LNCaP clone FGC (cell line): ENCODE data around the gene SERPINA6.

Experiments
- DNase-seq: peaks from one replicate; pipeline ENCODE4 v3.0.0-alpha.2; 2011; ENCODE audit warnings: low read depth
- H3K4me3 ChIP-seq: 2 replicates; pipeline ENCODE4 v1.5.1; 2011; ENCODE audit warnings: mild to moderate bottlenecking, low read depth, low read length, control low read depth
- CTCF ChIP-seq: IDR thresholded peaks from 2 replicates; pipeline ENCODE4 v1.5.1; 2012; ENCODE audit warnings: mild to moderate bottlenecking; ENCODE audit not compliant: control insufficient read depth, insufficient read depth; ENCODE audit errors: extremely low read depth

The SERPINA6 gene

GRCh38 chr14:94337274-94337673, 14.1 kb upstream of the SERPINA6 start:
- TF ChIP-seq CTCF: no peak
- no peak for DNase-seq
- no peak overlapping the region for H3K4me3 ChIP-seq

- no peak for TF ChIP-seq CTCF
- DNase-seq: no peak
- H3K4me3 ChIP-seq: no peak overlapping the region
Measured at GRCh38 chr14:94334872-94335271, 11.7 kb upstream of the SERPINA6 start.

DNA sequence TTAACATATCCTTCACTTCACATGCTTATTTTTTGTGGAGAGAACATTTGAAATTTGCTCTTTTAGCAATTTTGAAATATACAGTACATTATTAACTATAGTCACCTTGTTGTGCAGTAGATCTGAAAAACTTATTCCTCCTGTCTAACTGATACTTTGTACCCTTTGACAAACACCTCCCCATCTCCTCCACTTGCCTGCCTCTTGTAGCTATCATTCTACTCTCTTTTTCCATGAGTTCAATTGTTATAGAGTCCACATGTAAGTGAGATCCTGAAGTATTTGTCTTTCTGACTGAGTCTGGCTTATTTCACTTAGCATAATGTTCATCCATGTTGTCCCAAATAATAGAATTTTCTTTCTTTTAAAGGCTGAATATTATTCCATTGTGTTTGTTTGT, 9.5 kb upstream of the SERPINA6 start:
- TF ChIP-seq CTCF: no peak
- no peak overlapping the region for H3K4me3 ChIP-seq
- no peak for DNase-seq

GRCh38 chr14:94332063-94332583, 9.0 kb upstream of the SERPINA6 start:
- no peak overlapping the region for H3K4me3 ChIP-seq
- TF ChIP-seq CTCF: no peak
- no peak for DNase-seq

GRCh38 chr14:94331462-94331861, 8.3 kb upstream of the SERPINA6 start:
- H3K4me3 ChIP-seq: no peak overlapping the region
- DNase-seq: no peak
- TF ChIP-seq CTCF: no peak

- DNase-seq: no peak
- H3K4me3 ChIP-seq: no peak overlapping the region
Measured at GRCh38 chr14:94330857-94331256, 7.7 kb upstream of the SERPINA6 start.

More at GRCh38 chr14:94330857-94331256, 7.7 kb upstream of the SERPINA6 start:
- no peak for TF ChIP-seq CTCF
